22Rv1 (cell line): ENCODE data around the gene CERK.

ENCODE experiments used
- H3K27ac ChIP-seq: fragments of 450-650 bp; 2 replicates; pipeline ENCODE4 v1.5.1; 2017
- ZFX ChIP-seq: fragments of 450-650 bp; IDR thresholded peaks from 2 replicates; pipeline ENCODE4 v1.6.1; 2017; ENCODE audit warnings: antibody characterized with exemption, borderline replicate concordance
- TF ChIP-seq, protein P1 (sequence below): fragments of 450-650 bp; IDR thresholded peaks from 2 replicates; pipeline ENCODE4 v1.5.1; 2017; ENCODE audit warnings: mild to moderate bottlenecking

The CERK gene

DNA sequence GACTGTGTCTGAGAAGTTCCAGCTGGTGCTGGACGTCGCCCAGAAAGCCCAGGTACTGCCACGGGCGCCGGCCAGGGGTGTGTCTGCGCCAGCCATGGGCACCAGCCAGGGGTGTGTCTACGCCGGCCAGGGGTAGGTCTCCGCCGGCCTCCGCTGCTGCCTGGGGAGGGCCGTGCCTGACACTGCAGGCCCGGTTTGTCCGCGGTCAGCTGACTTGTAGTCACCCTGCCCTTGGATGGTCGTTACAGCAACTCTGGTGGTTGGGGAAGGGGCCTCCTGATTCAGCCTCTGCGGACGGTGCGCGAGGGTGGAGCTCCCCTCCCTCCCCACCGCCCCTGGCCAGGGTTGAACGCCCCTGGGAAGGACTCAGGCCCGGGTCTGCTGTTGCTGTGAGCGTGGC is 69.9 kb downstream of the CERK start:
- TF ChIP-seq, protein P1, sequence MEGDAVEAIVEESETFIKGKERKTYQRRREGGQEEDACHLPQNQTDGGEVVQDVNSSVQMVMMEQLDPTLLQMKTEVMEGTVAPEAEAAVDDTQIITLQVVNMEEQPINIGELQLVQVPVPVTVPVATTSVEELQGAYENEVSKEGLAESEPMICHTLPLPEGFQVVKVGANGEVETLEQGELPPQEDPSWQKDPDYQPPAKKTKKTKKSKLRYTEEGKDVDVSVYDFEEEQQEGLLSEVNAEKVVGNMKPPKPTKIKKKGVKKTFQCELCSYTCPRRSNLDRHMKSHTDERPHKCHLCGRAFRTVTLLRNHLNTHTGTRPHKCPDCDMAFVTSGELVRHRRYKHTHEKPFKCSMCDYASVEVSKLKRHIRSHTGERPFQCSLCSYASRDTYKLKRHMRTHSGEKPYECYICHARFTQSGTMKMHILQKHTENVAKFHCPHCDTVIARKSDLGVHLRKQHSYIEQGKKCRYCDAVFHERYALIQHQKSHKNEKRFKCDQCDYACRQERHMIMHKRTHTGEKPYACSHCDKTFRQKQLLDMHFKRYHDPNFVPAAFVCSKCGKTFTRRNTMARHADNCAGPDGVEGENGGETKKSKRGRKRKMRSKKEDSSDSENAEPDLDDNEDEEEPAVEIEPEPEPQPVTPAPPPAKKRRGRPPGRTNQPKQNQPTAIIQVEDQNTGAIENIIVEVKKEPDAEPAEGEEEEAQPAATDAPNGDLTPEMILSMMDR: no peak
- no peak for TF ChIP-seq ZFX
- no peak overlapping the region for H3K27ac ChIP-seq

DNA sequence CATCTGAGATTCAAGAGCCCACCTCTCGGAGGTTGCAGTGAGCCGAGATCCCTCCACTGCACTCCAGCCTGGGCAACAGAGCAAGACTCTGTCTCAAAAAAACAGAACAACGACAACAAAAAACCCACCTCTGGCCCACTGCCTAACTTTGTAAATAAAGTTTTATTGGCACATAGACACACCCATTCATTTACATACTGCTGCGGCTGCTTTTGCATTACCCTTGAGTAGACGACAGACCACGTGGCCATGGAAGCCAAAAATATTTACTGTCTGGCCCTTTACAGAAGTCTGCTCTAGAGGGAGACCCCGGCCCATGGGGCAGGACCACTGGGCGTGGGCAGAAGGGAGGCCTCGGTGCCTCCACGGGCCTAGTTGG is 70.8 kb downstream of the CERK start:
- H3K27ac ChIP-seq: no peak overlapping the region
- TF ChIP-seq, protein P1: no peak
- TF ChIP-seq ZFX: no peak

DNA sequence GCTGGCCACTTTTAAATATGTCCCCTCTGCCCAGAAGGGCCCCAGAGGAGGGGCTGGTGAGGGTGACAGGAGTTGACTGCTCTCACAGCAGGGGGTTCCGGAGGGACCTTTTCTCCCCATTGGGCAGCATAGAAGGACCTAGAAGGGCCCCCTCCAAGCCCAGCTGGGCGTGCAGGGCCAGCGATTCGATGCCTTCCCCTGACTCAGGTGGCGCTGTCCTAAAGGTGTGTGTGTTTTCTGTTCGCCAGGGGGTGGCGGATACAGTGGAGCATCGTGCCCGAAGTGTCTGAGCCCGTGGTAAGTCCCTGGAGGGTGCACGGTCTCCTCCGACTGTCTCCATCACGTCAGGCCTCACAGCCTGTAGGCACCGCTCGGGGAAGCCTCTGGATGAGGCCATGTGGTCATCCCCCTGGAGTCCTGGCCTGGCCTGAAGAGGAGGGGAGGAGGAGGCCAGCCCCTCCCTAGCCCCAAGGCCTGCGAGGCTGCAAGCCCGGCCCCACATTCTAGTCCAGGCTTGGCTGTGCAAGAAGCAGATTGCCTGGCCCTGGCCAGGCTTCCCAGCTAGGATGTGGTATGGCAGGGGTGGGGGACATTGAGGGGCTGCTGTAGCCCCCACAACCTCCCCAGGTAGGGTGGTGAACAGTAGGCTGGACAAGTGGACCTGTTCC is 71.3 kb downstream of the CERK start:
- TF ChIP-seq ZFX: no peak
- TF ChIP-seq, protein P1: no peak
- no peak overlapping the region for H3K27ac ChIP-seq

DNA sequence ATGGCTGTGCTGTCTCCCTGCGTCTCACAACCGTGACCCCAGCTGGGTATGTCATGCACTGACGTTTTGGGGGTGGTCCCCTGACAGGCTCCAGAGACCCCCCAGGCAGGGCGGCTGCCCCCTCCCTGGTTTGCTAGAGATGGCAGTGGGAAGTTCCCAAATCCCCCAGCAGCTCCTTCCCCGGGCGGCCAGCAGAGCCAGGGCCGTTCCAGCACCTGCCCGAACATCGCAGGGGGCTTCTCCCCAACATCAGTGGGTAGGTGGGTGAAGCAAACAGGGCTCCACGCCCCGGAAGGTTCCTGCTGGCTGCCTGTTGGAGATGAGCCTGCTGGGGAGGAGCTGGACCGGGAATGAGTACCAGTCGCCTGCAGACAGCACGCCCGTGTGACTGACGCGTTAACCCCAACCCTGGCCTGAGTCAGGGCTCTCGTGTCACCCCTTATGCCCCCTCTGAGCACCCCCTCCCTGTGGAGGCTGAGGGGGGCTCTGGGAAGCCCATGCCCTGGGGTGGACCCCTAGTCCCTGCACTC is 72.2 kb downstream of the CERK start:
- TF ChIP-seq, protein P1: no peak
- TF ChIP-seq ZFX: no peak
- no peak overlapping the region for H3K27ac ChIP-seq

DNA sequence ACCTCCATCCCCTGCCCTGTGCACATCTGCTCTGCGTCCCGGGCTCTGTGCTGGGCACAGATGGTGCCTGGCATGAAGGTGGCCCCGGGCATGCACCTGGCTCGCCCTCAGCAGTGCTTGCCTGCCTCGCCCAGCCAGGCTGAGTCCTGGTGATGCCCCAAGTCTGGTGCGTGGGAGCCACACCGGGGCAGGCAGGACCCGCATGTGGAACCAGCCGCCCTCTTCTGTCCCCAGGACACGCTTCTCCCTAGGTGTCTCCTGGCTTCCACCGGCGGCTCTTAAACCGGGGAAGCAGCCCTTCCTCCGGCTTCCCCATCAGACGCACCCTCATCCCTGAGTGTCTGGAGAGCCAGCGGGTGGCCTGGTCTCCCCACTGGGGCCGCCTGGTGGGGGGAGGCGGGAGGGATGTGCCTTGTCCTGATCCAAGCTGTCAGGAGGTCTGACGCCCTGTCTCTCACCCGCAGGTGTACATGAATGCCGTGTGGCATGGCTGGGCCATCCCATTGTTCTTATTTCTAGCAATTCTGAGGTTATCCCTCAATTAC is 72.8 kb downstream of the CERK start:
- TF ChIP-seq ZFX: no peak
- TF ChIP-seq, protein P1: no peak
- no peak overlapping the region for H3K27ac ChIP-seq

DNA sequence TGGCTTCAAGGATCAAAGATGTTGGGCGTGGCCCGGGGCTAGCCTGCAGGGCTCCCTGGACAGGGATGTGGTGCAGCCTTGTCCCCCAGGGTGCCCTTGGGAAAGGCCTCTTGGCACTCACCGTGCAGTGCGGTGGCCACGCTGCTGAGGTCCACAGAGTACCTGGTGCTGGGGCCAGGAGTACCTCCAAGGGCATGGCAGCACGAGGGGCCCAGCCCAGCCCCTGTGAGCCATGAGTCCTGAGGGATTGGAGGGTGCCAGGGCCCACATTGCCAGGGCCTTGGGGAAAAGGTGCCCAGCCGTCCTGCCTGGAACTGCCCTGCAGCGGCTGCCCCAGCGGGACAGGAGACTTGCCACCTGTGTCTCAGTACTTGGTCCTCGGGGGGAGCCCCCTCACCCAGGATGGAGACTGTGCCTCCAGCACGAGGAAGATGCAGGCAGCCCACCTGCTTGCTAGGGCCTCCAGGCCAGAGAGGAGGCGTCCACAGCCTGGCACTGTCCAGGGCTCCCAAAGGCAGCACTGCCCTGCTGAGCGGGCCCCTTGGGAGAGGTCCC is 73.7 kb downstream of the CERK start:
- no peak overlapping the region for H3K27ac ChIP-seq
- no peak for TF ChIP-seq ZFX
- TF ChIP-seq, protein P1: no peak

DNA sequence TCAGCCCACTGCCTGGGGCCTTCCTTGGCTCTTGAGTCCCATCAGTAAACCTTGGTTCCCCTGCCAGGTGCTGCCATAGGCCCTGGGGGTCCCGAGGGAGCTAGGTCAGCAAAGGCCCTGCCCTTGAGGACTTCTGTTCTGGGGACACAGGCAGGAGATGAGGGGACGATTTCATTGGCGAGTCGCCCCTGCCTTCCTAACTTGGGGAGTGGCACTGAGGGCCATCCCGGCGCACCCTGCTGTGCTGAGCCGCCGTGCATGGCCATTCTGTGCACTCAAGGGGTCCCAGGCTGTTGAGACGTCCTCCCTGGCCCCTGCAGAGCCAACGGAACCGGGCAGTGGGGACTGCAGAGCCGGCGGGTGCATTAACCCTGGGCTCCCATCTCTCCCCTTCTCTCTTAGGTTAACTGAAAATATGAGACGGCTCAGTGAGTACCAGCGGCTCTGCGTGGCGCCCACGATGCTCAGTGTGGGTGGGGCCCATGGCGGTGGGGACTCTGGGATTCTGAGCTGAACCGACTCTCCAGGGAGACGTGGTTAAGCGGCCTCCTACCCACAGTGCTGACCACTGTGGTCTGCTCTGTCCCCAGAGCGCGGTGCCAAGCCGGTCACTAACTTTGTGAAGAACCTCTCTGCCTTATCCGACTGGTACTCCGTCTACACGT is 74.5 kb downstream of the CERK start:
- no peak overlapping the region for H3K27ac ChIP-seq
- no peak for TF ChIP-seq ZFX
- TF ChIP-seq, protein P1: no peak
